WTC11 (cell line): Measurements from ENCODE around the gene TBX10. TPM values are rescaled to one million over a fixed set of nuclear protein-coding genes. Genes with fewer than 3 reads are reported as not detected.

Experiments
- ATAC-seq: fragments of 200-7000 bp; cut with Tn5 transposase; 2 replicates; pipeline ENCODE4 v1.10.0; 2021; ENCODE audit warnings: mild to moderate bottlenecking, moderate library complexity
- CTCF ChIA-PET: fragments of 300-600 bp; sonication (Branson Sonifier 250); formaldehyde crosslinking; loops from one replicate; lab custom pipeline; 2021; ENCODE audit warnings: antibody characterized with exemption; lab: Charles Lee
- POLR2A ChIA-PET: fragments of 350-600 bp; sonication (Branson Sonifier 250); formaldehyde crosslinking; loops from one replicate; lab custom pipeline; 2021; ENCODE audit warnings: antibody characterized with exemption; lab: Charles Lee
- DNase-seq: peaks from one replicate; pipeline ENCODE4 v3.0.0; 2021; ENCODE audit warnings: low spot score
- H3K27ac Mint-ChIP-seq: 2 replicates; pipeline ENCODE4 v1.8.0; 2021; ENCODE audit warnings: mixed read lengths
- H3K27me3 Mint-ChIP-seq: 2 replicates; pipeline ENCODE4 v1.8.0; 2021; ENCODE audit warnings: low read depth, mild to moderate bottlenecking, moderate library complexity, mixed read lengths
- H3K36me3 Mint-ChIP-seq: 2 replicates; pipeline ENCODE4 v1.8.0; 2021; ENCODE audit warnings: mixed read lengths
- H3K4me1 Mint-ChIP-seq: 2 replicates; pipeline ENCODE4 v1.8.0; 2022; ENCODE audit warnings: mixed read lengths
- H3K4me3 Mint-ChIP-seq: 2 replicates; pipeline ENCODE4 v1.8.0; 2021; ENCODE audit warnings: mild to moderate bottlenecking, moderate library complexity, mixed read lengths
- H3K9me3 Mint-ChIP-seq: 2 replicates; pipeline ENCODE4 v1.8.0; 2021; ENCODE audit warnings: mixed read lengths
- ATF1 ChIP-seq: sonication (generic); formaldehyde crosslinking; IDR thresholded peaks from 2 replicates; pipeline ENCODE4 v1.8.1; 2023; ENCODE audit warnings: mild to moderate bottlenecking, moderate library complexity, missing genetic modification reagents
- JAZF1 ChIP-seq: fragments of 250-450 bp; sonication (Bioruptor Pico); IDR thresholded peaks from 2 replicates; pipeline ENCODE4 v1.9.0; 2021; ENCODE audit warnings: moderate library complexity, mild to moderate bottlenecking, inconsistent platforms
- NFE2L1 ChIP-seq: sonication (generic); formaldehyde crosslinking; IDR thresholded peaks from 2 replicates; pipeline ENCODE4 v1.8.1; 2023; ENCODE audit warnings: missing genetic modification reagents
- ZNF138 ChIP-seq: sonication (generic); formaldehyde crosslinking; conservative IDR thresholded peaks from 2 replicates; pipeline ENCODE4 v1.8.1; 2022; ENCODE audit warnings: mild to moderate bottlenecking, moderate library complexity, missing genetic modification reagents
- ZNF416 ChIP-seq: fragments of 250-450 bp; sonication (Bioruptor Pico); IDR thresholded peaks from 2 replicates; pipeline ENCODE4 v1.9.0; 2021; ENCODE audit warnings: mild to moderate bottlenecking, inconsistent platforms
- ZNF671 ChIP-seq: fragments of 250-450 bp; sonication (Bioruptor Pico); IDR thresholded peaks from 2 replicates; pipeline ENCODE4 v1.8.0; 2021; ENCODE audit warnings: mild to moderate bottlenecking
- total RNA-seq: library from RNA; stranded (reverse); gene quantifications from 3 replicates; pipeline ENCODE4 v1.2.3, GENCODE V29; 2021
- TF ChIP-seq, protein P1 (sequence below): sonication (generic); formaldehyde crosslinking; IDR thresholded peaks from 2 replicates; pipeline ENCODE4 v1.8.1; 2022; ENCODE audit warnings: low read depth, mild to moderate bottlenecking, moderate library complexity, missing genetic modification reagents, borderline replicate concordance
- TF ChIP-seq, protein P2 (sequence below): sonication (generic); formaldehyde crosslinking; IDR thresholded peaks from 2 replicates; pipeline ENCODE4 v1.8.1; 2023; ENCODE audit warnings: mild to moderate bottlenecking, missing genetic modification reagents
- TF ChIP-seq, protein P3 (sequence below): sonication (generic); formaldehyde crosslinking; conservative IDR thresholded peaks from 2 replicates; pipeline ENCODE4 v1.8.1; 2023; ENCODE audit warnings: mild to moderate bottlenecking, low read depth, missing genetic modification reagents, moderate library complexity
- TF ChIP-seq, protein P4 (sequence below): sonication (generic); formaldehyde crosslinking; IDR thresholded peaks from 2 replicates; pipeline ENCODE4 v1.8.0; 2022; ENCODE audit warnings: mild to moderate bottlenecking, missing genetic modification reagents
- TF ChIP-seq, protein P5 (sequence below): sonication (generic); formaldehyde crosslinking; IDR thresholded peaks from 2 replicates; pipeline ENCODE4 v1.8.0; 2022; ENCODE audit warnings: mild to moderate bottlenecking, missing genetic modification reagents
- TF ChIP-seq, protein P6 (sequence below): fragments of 250-450 bp; sonication (Bioruptor Pico); IDR thresholded peaks from 2 replicates; pipeline ENCODE4 v1.9.0; 2021; ENCODE audit warnings: mild to moderate bottlenecking

The TBX10 gene
- total RNA-seq, 1 experiment from 2014 or later = not detected

DNA sequence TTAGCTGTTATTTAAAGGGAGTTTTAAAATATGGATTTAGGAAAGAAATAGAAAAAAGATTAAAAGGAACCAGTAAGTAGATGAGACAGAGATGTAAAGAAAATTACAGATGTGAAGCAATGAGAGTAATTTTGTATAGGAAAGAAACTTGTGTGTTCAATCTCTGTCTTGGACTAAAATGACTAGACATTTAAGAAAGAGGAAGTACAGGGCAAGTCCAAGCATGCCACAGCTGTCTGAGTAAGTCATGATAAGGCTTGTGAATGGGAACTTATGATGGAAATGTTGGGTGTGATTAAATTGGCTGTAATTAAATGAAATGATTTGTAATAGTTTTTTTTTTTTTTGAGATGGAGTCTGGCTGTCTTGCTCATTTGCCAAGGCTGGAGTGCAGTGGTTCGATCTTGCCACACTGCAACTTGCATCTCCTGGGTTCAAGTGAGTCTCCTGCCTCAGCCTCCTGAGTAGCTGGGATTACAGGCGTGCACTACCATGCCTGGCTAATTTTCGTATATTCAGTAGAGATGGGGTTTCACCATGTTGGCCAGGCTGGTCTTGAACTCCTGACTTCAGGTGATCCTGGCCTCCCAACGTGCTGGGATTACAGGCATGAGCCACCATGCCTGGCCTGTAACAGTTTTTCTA is 16.8 kb upstream of the TBX10 start (continued):
- TF ChIP-seq, protein P1, sequence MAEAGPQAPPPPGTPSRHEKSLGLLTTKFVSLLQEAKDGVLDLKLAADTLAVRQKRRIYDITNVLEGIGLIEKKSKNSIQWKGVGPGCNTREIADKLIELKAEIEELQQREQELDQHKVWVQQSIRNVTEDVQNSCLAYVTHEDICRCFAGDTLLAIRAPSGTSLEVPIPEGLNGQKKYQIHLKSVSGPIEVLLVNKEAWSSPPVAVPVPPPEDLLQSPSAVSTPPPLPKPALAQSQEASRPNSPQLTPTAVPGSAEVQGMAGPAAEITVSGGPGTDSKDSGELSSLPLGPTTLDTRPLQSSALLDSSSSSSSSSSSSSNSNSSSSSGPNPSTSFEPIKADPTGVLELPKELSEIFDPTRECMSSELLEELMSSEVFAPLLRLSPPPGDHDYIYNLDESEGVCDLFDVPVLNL (CRISPR knock-in tag) = no peak
- TF ChIP-seq, protein P2, sequence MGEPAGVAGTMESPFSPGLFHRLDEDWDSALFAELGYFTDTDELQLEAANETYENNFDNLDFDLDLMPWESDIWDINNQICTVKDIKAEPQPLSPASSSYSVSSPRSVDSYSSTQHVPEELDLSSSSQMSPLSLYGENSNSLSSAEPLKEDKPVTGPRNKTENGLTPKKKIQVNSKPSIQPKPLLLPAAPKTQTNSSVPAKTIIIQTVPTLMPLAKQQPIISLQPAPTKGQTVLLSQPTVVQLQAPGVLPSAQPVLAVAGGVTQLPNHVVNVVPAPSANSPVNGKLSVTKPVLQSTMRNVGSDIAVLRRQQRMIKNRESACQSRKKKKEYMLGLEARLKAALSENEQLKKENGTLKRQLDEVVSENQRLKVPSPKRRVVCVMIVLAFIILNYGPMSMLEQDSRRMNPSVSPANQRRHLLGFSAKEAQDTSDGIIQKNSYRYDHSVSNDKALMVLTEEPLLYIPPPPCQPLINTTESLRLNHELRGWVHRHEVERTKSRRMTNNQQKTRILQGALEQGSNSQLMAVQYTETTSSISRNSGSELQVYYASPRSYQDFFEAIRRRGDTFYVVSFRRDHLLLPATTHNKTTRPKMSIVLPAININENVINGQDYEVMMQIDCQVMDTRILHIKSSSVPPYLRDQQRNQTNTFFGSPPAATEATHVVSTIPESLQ (CRISPR knock-in tag) = no peak
- TF ChIP-seq, protein P3, sequence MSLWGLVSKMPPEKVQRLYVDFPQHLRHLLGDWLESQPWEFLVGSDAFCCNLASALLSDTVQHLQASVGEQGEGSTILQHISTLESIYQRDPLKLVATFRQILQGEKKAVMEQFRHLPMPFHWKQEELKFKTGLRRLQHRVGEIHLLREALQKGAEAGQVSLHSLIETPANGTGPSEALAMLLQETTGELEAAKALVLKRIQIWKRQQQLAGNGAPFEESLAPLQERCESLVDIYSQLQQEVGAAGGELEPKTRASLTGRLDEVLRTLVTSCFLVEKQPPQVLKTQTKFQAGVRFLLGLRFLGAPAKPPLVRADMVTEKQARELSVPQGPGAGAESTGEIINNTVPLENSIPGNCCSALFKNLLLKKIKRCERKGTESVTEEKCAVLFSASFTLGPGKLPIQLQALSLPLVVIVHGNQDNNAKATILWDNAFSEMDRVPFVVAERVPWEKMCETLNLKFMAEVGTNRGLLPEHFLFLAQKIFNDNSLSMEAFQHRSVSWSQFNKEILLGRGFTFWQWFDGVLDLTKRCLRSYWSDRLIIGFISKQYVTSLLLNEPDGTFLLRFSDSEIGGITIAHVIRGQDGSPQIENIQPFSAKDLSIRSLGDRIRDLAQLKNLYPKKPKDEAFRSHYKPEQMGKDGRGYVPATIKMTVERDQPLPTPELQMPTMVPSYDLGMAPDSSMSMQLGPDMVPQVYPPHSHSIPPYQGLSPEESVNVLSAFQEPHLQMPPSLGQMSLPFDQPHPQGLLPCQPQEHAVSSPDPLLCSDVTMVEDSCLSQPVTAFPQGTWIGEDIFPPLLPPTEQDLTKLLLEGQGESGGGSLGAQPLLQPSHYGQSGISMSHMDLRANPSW (CRISPR knock-in tag) = no peak
- TF ChIP-seq ZNF671 (CRISPR knock-in tag) = no peak

DNA sequence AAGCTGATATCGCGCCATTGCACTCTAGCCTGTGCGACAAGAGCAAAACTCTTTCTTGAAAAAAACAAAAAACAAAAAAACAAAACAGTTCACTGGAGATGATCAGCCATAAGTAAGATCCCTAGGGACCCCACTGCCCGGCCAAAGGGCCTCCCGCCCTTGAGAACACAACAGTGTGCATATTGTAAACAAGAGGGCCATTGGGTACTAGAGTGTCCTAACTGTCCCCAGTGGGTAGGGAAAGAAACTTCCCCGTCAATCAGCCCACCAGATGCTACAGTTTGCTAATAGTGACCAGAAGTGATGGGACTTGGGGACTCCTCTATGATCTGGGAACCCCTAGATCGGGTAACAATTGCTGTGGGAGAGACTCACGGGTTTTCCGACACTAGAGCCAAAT is 14.7 kb upstream of the TBX10 start:
- Mint-ChIP-seq H3K4me1 (peaks cover 4% of the 10 kb centered on the region), H3K27me3 (no peaks in the 10 kb centered on the region; the same call in 1 of the 2 replicates), H3K36me3 (peaks cover 29% of the 10 kb centered on the region), H3K9me3 (peaks cover 33% of the 10 kb centered on the region), H3K27ac (no peak overlapping the region), H3K4me3 (no peak overlapping the region)
- peak; percentile 1 for DNase-seq
- CTCF ChIA-PET = interaction anchor here (1.0 to 1.8 kb wide), 2 partner anchors 9 to 40 kb away, joined by 4 to 5 read pairs; no protein-coding TSS in a partner anchor
- ATAC-seq = no peak
- TF ChIP-seq ATF1 (CRISPR knock-in tag) (no peak), ZNF138 (CRISPR knock-in tag) (no peak), NFE2L1 (no peak), JAZF1 (CRISPR knock-in tag) (no peak), ZNF416 (CRISPR knock-in tag) (no peak)
- TF ChIP-seq, protein P4, sequence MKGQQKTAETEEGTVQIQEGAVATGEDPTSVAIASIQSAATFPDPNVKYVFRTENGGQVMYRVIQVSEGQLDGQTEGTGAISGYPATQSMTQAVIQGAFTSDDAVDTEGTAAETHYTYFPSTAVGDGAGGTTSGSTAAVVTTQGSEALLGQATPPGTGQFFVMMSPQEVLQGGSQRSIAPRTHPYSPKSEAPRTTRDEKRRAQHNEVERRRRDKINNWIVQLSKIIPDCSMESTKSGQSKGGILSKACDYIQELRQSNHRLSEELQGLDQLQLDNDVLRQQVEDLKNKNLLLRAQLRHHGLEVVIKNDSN (CRISPR knock-in tag) = no peak
- TF ChIP-seq, protein P5, sequence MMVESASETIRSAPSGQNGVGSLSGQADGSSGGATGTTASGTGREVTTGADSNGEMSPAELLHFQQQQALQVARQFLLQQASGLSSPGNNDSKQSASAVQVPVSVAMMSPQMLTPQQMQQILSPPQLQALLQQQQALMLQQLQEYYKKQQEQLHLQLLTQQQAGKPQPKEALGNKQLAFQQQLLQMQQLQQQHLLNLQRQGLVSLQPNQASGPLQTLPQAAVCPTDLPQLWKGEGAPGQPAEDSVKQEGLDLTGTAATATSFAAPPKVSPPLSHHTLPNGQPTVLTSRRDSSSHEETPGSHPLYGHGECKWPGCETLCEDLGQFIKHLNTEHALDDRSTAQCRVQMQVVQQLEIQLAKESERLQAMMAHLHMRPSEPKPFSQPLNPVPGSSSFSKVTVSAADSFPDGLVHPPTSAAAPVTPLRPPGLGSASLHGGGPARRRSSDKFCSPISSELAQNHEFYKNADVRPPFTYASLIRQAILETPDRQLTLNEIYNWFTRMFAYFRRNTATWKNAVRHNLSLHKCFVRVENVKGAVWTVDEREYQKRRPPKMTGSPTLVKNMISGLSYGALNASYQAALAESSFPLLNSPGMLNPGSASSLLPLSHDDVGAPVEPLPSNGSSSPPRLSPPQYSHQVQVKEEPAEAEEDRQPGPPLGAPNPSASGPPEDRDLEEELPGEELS (CRISPR knock-in tag) = no peak
- TF ChIP-seq, protein P6, sequence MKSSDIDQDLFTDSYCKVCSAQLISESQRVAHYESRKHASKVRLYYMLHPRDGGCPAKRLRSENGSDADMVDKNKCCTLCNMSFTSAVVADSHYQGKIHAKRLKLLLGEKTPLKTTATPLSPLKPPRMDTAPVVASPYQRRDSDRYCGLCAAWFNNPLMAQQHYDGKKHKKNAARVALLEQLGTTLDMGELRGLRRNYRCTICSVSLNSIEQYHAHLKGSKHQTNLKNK (CRISPR knock-in tag) = no peak
- TF ChIP-seq, protein P2 (CRISPR knock-in tag) = no peak
- POLR2A ChIA-PET = no interaction called here
